COLO668 (cell line): ENCODE results near the gene OMG.
"Not testable (repeated sequence)": the region's sequence is repeated elsewhere in the genome, so short reads cannot be mapped to it uniquely, and the experiment has no call there.

Experiments
- DNase-seq: peaks from one replicate; lab custom pipeline; 2025; ENCODE audit not compliant: unreplicated experiment; lab: John Stamatoyannopoulos, UW

Gene OMG

DNA sequence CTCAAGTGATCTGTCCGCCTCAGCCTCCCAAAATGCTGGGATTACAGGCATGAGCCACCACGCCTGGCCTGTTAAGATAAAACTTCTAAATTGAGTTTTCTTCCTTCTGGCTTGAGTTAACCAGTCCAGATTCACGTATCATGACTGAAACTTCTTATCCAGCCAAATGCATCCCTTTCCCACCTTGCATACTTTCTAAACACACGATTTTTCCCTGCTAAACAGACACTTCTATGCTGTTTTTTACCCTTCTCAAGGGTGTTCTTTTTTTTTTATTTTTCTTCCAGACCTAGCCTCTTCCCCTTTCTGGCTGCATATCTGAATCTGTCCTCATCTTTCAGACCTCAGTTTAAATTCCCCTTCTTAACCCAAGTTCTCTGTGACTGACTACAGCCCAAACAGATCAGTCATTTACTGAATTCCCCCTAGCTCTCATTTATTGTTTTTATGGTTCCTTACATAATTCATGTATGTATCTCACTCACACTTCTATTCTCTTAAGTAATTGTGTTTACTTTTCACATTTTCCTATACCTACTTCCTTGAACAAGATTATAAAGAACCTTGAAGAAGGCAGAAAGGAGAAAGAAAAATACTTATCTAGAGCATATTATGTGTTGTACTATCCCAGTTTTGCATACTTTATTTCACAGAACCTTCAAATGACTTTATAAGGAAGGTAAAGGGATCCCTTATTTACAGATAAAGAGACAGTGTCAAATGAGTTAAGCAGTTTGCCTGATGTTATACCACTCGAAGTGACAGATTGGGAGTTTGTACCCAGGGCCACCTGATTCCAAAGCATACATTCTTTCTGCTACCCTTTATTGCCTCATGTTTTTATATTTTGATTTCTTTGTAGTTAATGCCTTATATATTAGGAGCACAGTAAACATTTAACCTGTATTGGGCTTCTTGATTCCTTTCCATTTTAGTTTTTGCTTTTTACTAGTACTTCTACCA, 11.6 kb upstream of the OMG start:
- DNase-seq, result no peak

DNA sequence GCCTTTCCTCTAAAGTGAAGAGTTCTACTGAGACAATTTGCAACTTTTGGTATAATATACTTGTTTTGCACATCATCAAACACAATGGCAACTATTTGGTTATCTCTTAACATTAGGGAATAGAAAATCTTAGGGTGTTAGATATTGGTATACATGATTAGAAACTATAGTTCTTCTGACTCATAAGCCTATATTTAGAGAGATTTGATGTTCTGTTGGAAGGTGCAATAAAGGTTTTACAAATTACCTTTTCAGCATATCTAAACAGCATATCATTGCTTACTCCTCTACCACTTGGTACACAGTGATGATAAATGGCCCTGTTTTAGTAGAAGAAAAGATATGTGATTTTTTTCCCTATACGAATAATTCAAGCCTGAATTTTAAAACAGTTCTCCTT, 10.6 kb upstream of the OMG start:
- no peak for DNase-seq

DNA sequence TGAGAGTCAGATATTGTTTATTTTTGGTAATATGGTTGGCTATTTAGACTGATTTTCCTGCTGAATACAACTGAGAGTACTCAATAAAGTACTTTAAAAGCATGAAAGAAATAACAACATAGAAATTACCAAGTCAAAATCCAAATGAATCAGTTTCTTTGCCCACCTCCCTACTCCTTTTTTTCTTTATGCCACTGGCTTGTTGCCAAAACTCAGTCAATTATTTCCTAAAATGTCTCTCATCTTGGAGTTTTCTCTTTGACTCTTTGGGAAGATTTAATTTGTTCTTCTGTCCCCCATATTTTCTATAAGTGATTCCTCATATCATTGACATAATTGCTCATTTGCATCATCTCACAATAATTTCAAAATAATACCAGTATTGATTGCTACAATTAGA, 2.6 kb upstream of the OMG start:
- DNase-seq, result no peak

DNA sequence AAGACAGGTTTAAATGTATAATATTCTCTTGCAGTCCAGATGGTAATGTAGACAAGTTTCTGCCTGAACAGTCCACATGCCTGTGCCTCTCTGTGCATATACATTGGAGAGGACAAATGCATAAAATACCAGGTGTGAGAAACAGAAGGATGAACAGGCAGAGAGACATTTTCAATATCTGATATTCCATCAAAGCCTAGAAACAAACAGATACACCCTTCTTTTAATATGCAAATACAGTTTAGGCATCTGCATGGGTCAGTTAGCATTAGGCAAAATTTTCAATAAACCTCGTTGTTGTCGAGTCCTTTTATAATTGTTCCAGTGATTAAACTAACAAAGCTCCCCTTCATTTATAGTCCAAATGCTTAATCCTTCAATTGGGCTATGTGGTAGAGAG, 897 bp downstream of the OMG start:
- DNase-seq, result no peak

DNA sequence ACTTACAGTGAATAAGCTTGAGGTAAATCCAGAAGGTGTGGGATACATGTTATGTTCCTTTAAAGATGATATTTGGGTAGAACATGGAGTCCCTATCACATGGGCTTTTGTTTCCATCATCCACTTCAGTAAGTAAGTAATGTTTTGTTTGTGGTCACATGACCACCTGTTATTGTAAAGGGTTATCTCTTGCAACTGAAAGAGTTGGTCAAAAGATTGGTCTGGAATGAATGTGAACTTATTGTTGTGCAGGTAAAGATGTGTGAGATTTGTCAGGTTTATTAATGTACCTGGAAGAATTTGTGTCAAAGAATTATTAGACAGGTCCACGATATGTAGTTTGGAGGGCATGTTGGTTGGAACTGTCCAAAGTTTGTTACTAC, 1.6 kb downstream of the OMG start:
- no peak for DNase-seq

DNA sequence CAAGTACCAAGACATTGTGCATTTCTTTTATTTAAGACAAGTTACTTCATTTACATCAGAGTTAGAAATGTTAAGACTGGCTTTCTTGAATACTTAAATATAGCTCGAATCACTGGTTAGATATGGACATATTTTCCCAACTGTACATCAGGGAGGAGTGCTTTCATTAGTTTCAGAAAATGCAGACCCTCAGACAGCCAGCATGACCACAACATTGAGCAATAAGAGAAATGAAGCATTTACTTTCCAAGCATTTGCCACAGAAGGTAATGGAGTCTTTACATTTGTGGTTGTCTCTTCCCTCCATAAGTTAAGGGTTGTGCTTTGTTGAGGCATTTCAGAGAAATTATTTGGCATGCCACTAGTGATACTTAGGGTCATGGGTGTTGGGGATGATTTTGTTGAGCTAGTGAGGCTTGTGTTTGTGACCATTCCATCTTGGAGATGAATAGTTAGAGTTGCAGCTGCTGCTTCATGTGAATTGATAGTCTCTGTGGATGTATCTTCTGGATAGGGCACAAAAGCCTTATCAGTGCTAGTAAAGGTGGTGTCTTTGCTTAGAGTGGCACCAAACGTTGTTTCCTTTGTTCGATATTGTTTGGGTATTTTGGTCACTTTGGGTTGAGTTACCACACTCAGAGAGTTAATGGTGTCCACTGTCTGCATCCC, 2.1 kb downstream of the OMG start:
- no peak for DNase-seq

DNA sequence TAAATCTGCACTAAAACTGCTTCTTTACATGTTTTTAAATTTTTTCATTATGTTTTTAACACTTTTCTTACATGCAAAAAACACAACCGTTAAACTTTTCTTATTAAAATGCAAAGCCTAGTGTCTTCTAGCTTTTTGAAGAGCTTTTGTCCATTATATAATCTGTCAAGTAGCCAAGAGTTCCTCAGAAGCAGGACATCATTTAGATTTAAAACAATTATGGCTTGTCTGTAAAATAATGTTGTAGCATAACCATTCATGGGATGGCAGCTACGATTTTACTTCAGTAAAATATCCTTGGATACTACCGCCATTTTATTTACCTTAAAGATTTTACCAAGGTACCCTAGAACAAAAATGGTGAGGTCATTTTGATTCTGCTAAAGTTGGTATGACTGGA, 2.8 kb downstream of the OMG start:
- DNase-seq, result no peak

DNA sequence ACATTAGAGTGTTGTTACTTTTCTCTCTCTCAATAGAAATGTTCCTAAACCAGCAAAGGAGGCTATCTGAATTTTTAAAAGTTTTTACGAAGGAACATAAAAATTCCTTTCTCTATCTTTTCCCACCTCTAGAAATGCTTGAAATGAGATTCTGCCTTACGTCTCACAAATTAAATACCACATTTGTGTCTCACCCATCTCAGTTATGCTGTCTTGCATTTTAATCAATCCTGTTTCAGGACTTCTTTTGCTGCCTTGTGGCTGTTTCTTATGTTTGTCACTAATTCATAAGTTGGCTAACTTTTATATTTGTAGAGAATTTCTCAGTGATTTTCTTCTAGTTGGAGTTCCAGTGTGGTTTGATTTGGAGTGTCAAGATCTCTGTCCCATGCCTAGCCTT, 3.5 kb downstream of the OMG start:
- DNase-seq, result no peak

DNA sequence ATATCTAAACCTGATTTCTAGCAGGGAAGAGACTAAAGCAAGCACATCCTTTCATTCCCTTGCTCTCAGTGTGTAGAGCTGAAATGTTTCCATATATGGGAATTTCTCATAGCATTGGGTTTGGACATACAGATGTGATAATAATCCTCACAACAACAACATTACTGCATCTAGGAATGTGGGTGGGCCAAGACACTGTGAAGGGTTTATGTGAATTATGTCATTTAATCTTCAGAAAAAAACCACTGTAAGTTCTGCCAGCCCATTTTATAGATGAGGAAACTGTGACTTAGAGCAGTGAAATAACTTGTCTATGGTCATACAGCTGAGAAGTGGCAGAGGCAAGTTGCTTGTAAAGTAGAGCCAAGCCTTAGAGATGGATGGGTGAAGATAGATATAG, 5.2 kb downstream of the OMG start:
- no peak for DNase-seq

DNA sequence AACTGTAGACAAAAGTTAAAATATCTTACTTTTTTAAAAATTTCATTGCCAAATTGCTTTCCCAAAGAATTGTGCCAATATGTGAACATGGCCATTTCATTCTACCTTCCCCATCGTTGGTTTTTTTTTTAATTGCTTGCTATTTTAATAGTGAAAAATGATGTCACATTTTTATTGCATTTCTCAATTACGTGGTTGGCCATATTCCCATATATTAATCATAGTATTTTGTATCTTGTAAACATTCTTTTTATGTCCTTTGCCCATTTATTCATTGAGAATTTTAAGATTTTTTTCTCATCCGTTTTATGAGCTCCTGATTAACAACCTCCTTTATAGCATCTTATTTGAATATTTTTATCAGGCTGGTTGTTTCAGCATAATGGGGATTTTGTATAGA, 7.2 kb downstream of the OMG start:
- no peak for DNase-seq

DNA sequence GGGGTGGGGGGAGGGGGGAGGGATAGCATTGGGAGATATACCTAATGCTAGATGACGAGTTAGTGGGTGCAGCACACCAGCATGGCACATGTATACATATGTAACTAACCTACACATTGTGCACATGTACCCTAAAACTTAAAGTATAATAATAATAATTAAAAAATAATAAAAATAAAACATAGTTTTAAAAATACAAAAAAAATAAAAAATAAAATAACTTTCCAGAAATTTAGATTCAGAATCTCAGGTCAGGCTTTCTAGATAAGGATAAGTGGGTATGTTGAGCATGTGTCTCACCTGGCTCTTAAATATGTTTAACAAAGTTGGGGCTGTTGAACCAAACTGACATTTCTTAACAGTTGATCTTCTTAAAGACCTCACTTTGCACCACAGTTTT, 9.1 kb downstream of the OMG start:
- not testable (repeated sequence) for DNase-seq

DNA sequence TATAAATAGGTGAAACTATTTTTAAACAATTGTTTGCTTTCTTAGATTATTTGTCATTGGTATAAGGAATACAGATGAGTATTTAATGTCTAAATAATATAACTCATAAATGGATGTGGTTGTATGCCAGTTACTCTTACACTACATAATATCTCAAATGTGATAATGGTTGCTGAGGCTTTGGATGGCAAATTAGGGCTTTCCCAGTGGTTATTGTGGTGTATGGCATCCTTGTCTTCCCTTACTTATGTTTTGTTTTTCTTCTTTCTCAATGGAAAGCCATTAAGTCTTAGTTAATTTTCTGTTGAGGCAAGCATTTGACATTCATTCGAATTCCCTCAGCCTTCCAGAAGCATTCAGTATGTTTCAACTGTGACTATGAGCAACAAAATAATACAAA, 10.5 kb downstream of the OMG start:
- DNase-seq, result no peak

DNA sequence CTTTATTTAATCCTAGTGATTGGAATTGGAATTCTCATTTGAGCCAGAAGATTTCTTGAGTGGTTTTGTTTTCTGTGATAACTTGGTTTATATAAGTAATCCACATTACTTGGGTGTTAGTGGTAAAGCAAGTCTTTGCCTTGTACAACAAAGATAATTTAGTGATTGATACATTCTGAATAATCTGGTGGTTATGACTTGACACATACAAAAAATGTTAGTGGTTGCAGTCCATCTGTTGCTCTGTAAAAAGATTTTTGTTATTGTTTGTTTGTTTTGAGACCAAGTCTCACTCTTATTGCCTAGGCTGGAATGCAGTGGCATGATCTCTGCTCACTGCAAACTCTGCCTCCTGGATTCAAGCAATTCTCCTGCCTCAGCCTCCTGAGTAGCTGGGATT, 13.2 kb downstream of the OMG start:
- no peak for DNase-seq

DNA sequence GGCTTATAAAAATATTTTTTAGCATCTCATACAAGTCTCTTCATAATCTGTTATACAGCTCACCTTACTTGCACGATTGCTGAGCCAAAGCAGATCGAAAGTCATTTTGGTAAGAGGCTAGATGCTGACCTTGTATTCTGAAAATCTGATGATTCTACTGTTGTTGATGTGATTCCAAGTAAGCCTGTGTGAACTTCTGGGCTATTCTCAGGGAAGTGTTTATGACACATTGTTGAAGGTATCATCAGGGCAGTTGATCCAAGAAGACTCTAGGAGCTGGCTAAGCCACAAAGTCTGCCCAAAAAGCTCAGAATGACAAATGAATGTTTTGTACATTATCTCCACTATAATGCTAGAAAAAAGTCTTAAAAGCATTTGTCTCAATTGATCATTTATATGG, 16.0 kb downstream of the OMG start:
- no peak for DNase-seq

DNA sequence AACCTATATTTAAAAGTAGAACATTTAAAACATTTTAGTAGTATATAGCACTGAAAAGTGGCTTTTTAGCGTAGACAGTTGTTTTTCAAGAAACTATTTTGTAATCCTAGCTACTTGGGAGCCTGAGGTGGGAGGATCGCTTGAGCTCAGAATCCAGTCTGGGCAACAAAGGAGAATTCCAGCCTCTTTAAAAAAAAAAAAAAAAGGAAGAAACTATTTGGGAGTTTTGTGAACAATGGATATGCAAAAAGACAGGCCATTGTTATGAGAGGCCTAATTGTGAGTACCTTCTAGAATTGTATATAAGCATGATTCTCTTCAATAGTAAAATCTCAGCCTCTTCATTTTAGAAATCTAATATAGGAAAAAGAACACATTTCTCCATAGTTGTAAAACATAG, 17.6 kb downstream of the OMG start:
- DNase-seq, result no peak

DNA sequence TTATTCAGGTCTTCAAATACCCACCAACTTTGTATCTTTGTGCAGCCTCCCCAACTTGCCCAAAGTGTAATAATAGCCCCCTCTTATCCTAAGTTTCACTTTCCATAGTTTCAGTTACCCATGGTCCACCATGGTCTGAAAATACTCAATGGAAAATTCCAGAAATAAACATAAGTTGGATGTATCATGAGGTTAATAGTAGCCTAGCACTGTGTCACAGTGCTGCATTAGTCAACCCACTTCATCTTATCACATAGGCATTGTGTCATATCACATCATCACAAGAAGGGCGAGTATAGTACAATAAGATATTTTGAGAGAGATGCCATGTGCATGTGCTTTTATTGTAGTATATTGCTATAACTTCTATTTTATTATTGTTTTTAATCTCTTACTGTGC, 21.9 kb downstream of the OMG start:
- DNase-seq, result no peak

DNA sequence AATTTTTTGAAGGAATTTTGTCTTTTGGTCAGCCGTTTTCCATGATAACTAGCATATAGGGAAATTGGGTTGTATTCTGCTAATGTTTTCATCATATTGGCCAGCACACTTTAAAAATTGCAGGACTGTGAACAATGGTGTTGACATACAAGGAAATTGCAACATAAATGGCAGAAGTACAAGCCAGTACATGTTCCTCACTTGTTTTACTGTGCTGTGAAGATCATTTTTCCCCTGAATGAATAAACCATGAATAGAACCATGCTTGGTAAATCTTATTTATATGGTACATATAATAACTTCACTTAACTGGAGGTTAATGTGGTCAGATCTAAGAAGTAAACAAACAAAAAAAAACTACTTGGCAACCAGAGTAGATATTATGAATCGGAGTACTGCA, 22.8 kb downstream of the OMG start:
- no peak for DNase-seq

DNA sequence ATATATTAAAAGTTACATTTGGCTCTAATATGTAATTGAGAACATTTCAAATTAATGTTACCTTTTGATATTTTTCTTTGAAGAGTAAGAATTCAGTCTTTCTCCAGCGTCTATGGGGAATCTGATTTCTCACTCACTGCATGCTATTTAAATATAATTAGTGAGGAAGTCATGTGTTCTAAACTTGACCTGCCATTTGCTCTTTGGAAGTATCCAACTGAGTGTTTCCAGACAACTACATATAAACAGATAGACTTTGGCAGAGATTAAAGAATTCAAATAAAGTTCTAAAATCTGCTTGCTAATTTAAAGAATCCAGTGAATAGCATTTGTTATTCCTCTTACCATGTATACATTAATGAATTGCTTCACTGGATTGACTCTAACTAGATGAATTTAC, 23.5 kb downstream of the OMG start:
- DNase-seq, result no peak

DNA sequence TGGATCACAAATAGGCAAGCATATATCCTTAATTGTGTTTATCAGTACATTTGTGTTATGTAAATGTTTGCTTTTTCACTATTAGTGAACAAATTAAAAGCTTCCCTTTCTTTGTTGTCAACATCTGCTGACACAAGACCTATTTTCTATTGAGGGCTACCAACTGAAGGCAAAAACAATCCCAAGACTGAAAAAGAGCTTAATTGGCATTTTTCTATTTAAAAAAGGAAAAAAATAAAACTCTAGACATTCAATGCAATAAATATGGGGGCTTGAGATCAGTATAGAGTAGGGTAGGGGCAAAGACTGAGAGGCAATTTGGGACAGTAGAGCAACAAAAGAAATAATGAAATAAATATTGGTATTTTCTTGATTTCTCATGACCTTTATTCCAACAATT, 24.2 kb downstream of the OMG start:
- DNase-seq, result no peak

DNA sequence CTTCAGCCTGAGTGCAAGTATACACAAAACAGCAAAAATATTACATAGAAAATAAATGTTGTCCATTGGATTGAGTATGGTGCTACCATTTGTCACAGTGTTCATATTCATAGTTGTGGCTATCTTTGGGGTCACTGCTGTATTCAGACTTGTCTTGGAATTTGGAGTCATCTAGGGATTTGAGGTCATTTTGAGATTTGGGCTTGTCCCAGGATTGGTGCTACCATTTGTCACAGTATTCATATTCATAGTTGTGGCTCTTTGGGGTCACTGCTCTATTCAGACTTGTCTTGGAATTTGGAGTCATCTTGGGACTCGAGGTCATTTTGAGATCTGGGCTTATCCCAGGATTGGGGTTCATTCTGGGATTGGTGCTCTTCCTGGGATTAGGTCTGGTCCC, 24.8 kb downstream of the OMG start:
- no peak for DNase-seq

DNA sequence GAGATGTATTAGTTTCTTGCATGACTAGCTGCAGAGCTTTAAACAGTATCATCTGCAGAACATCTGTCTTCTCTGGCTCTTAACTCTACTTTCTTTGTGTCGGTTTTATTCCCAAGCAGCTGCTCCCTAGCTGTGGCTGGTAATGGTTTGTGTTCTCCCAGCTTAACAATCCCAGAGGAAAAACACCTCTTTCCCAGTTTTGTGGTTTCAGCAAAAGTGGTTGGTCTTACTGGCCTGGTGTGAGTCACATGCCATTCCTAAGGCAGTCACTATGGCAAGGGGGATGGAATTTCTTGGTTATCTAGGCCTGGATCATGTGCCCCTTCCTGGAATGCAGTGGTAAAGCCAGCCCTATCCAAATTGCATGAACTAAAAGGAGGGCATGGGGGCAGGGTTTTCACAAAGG, 27.5 kb downstream of the OMG start:
- DNase-seq, result no peak

DNA sequence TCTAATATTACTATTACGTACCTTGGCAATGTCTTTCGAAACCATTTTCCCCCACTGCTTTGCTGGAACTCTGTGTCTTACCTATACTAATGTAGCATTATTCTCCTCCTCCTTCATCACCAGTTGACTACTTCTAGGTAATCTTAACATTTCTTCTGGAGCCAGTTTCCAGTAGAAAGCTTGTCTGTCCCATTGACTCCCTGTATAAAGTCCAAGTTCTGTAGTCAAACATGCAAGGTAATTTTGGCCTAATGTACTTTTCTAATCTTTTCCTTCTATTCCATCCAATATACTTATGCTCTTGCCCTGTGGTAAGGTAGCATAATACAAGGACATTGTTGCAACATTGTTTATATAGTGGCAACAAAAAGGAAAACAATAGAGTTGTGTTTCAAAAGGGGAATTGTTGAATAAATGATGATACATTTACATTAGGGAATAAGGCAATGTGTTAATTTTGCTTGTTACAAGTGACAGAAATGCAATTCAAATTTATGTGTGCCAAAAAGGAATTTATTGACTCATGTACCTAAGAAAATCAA, 27.9 kb downstream of the OMG start:
- no peak for DNase-seq
